ENCODE measurements around the gene AGMO.

GRCh38 chr7:15168489-15168888 is 393.3 kb downstream of the AGMO start:
- TF ChIP-seq, protein P1, sequence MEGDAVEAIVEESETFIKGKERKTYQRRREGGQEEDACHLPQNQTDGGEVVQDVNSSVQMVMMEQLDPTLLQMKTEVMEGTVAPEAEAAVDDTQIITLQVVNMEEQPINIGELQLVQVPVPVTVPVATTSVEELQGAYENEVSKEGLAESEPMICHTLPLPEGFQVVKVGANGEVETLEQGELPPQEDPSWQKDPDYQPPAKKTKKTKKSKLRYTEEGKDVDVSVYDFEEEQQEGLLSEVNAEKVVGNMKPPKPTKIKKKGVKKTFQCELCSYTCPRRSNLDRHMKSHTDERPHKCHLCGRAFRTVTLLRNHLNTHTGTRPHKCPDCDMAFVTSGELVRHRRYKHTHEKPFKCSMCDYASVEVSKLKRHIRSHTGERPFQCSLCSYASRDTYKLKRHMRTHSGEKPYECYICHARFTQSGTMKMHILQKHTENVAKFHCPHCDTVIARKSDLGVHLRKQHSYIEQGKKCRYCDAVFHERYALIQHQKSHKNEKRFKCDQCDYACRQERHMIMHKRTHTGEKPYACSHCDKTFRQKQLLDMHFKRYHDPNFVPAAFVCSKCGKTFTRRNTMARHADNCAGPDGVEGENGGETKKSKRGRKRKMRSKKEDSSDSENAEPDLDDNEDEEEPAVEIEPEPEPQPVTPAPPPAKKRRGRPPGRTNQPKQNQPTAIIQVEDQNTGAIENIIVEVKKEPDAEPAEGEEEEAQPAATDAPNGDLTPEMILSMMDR (IDR thresholded peaks at IDR 0.05; ENCODE audit: low read depth, low read length) = peak; percentile 32
- TF ChIP-seq EZH2phosphoT487 (IDR thresholded peaks at IDR 0.05; ENCODE audit: low read depth) = no peak

All from OCI-LY3 (cell line).